Body of pancreas (tissue), 4 donors: ENCODE results near the gene ANKRD55. TPM values are rescaled to one million over a fixed set of nuclear protein-coding genes. Genes with fewer than 3 reads are reported as not detected.

Source experiments
- ATAC-seq: fragments of 150-250 bp; one replicate; pipeline ENCODE4 v1.9.1; 2016
- DNase-seq, 4 donors: peaks; one replicate each; pipeline ENCODE4 v3.0.0-alpha.2; 2019
- H3K27ac ChIP-seq, 4 donors: fragments of 200-600 bp; sonication (generic); 1 replicate in 3 of 4; 2 replicates in 1 of 4; pipeline versions ENCODE4 v1.5.1 to v1.6.1; 2016 to 2019; ENCODE audit warnings: mild to moderate bottlenecking in 1 of 4, mixed read lengths in 1 of 4, moderate library complexity in 1 of 4
- H3K27me3 ChIP-seq, 2 donors: fragments of 200-600 bp; sonication (generic); one replicate each; pipeline ENCODE4 v1.6.0; 2016; ENCODE audit warnings: mild to moderate bottlenecking in 1 of 2
- H3K36me3 ChIP-seq, 2 donors: fragments of 200-600 bp; sonication (generic); replicated peaks in 1 of 2; 2 replicates each; pipeline ENCODE4 v1.5.1; 2016; ENCODE audit warnings: low read depth in 2 of 2; ENCODE audit not compliant: insufficient read depth in 1 of 2
- H3K4me1 ChIP-seq: fragments of 200-600 bp; sonication (generic); one replicate; pipeline ENCODE4 v1.6.0; 2016
- H3K4me3 ChIP-seq, 2 donors: fragments of 200-600 bp; sonication (generic); 1 replicate in 1 of 2; 2 replicates in 1 of 2; pipeline ENCODE4 v1.5.1; 2016 to 2019
- H3K9me3 ChIP-seq, 3 donors: fragments of 200-600 bp; sonication (generic); 1 replicate in 2 of 3; 2 replicates in 1 of 3; pipeline ENCODE4 v1.5.1; 2016
- POLR2A ChIP-seq, 3 donors: fragments of 450-650 bp; IDR thresholded peaks; one replicate each; pipeline ENCODE4 v1.6.1; 2016; ENCODE audit warnings: antibody characterized with exemption in 3 of 3, mild to moderate bottlenecking in 2 of 3
- WGBS, 2 donors: methylation state at CpG; one replicate each; pipeline ENCODE4 v1.1.5; 2017; 5-methylcytosine and 5-hydroxymethylcytosine counted together
- intact Hi-C: fragments of 100-400 bp; cut with DNase I; formaldehyde crosslinking; loops from one replicate; pipeline ENCODE4 v1.15.1; 2023
- total RNA-seq, 2 donors: library from RNA; depleted of rRNA; stranded (reverse); fragments of >200 nt; gene quantifications; one replicate each; pipeline ENCODE4 v1.1.0, GENCODE V29; 2016
- TF ChIP-seq, protein P1 (sequence below), 7 experiments: fragments of 450-650 bp in 4 of 7; fragments of 200-600 bp in 3 of 7; sonication (generic) in 3 of 7; IDR thresholded peaks; one replicate each; pipeline ENCODE4 v1.5.1; 2016 to 2019; ENCODE audit warnings: antibody characterized with exemption in 7 of 7

Gene ANKRD55
- total RNA-seq, 2 donors from 2014 or later = not detected

DNA sequence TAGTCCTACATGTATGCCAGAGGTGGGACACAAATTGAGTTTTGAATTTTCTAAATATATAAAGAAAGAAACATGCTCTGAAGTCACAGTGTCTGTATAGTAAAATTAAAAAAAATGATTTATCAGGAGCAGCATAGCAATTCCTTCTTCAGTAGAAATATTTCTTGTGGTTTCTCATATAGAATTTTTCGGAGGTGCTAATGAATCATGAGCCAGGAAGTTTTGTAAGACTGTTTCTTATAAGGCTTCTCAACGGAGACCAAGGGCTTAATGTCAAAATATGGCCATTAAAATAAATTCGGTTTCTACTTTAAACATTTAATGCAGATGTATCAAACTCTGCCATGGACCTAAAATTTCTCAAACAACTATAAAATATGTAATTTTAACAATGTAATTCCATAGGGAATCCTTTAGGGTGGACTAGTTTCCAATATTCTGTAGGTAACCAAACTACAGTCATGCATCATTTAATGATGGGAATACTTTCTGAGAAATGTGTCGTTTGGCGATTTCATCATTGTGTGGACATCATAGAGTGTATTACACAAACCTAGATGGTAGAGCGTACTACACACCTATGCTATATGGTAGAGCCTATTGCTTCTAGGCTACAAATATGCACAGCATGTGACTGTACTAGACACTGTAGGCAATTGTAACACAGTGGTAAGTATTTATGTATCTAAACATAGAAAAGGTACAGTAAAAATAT, 66.3 kb downstream of the ANKRD55 start:
- DNase-seq (no peak), ATAC-seq (no peak)
- no peaks in the 10 kb centered on the region for H3K36me3 ChIP-seq
- TF ChIP-seq, protein P1, sequence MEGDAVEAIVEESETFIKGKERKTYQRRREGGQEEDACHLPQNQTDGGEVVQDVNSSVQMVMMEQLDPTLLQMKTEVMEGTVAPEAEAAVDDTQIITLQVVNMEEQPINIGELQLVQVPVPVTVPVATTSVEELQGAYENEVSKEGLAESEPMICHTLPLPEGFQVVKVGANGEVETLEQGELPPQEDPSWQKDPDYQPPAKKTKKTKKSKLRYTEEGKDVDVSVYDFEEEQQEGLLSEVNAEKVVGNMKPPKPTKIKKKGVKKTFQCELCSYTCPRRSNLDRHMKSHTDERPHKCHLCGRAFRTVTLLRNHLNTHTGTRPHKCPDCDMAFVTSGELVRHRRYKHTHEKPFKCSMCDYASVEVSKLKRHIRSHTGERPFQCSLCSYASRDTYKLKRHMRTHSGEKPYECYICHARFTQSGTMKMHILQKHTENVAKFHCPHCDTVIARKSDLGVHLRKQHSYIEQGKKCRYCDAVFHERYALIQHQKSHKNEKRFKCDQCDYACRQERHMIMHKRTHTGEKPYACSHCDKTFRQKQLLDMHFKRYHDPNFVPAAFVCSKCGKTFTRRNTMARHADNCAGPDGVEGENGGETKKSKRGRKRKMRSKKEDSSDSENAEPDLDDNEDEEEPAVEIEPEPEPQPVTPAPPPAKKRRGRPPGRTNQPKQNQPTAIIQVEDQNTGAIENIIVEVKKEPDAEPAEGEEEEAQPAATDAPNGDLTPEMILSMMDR (IDR thresholded peaks at IDR 0.05) = no peak
- no peak for TF ChIP-seq POLR2A (IDR thresholded peaks at IDR 0.05)
- H3K27ac ChIP-seq = no peak overlapping the region
- no peaks in the 10 kb centered on the region for H3K4me1 ChIP-seq
- intact Hi-C loops = no loop called here
- 73 to 79% methylated on average over 6 of the region's 6 CpGs for WGBS, 2 donors
- H3K9me3 ChIP-seq = no peaks in the 10 kb centered on the region
- no peak overlapping the region for H3K4me3 ChIP-seq
- no peaks in the 10 kb centered on the region for H3K27me3 ChIP-seq

DNA sequence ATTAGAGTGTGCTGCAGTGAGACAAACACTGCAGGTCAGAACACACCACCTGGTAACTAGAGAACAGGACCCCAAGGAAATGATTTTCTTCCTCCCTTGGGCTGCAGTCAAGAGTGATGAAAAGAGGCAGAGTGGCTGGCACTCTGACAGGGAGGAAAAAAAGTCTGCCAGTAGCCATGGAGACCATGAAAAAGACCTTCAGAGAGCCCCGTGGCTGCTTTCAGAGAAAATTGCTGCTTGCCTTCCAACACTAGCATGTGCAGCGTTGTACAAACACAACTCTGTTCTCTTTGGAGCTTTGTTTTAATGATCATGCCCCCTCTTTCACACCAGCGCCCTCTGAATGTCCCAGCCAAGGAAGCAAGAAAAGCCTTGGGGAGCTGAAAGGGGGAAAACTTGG, 68.8 kb downstream of the ANKRD55 start:
- H3K27ac ChIP-seq = no peak overlapping the region
- no peaks in the 10 kb centered on the region for H3K9me3 ChIP-seq
- DNase-seq = no peak
- no peak for ATAC-seq
- H3K36me3 ChIP-seq = no peaks in the 10 kb centered on the region
- intact Hi-C loops = no loop called here
- WGBS, 2 donors = 42 to 49% methylated on average over 3 of the region's 3 CpGs
- no peak overlapping the region for H3K4me3 ChIP-seq
- no peaks in the 10 kb centered on the region for H3K27me3 ChIP-seq
- no peaks in the 10 kb centered on the region for H3K4me1 ChIP-seq
- TF ChIP-seq POLR2A (IDR thresholded peaks at IDR 0.05) = no peak

GRCh38 chr5:56161927-56162326, 71.2 kb downstream of the ANKRD55 start:
- ATAC-seq (no peak), DNase-seq (no peak)
- Histone ChIP-seq H3K9me3 (no peaks in the 10 kb centered on the region), H3K4me1 (no peaks in the 10 kb centered on the region), H3K27me3 (no peaks in the 10 kb centered on the region), H3K36me3 (no peaks in the 10 kb centered on the region), H3K4me3 (no peak overlapping the region), H3K27ac (no peak overlapping the region)
- whole genome bisulfite sequencing, 2 donors = 61 to 63% methylated on average over 1 of the region's 1 CpG
- intact Hi-C loops = no loop called here
- TF ChIP-seq, protein P1 (IDR thresholded peaks at IDR 0.05) = no peak
- TF ChIP-seq POLR2A (IDR thresholded peaks at IDR 0.05) = no peak

DNA sequence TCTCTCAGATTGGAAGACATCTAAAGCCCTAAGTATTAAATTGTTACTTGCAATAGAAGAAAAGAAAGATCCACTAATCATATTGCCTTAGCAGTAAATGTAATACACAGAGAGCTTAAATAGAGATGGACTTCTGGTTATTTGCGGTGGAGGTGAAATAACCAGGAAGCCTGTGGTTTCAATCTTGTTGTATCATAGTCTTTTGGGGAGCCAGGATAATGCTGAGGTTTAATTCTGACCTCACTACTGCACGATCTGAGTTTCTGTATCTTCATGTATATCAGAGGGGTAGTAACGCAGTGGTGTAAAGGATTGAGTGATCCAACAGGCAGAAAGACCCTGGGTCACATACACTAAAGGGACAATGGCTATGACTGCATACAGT, 71.7 kb downstream of the ANKRD55 start:
- Histone ChIP-seq H3K4me3 (no peak overlapping the region), H3K9me3 (no peaks in the 10 kb centered on the region), H3K27me3 (no peaks in the 10 kb centered on the region), H3K27ac (no peak overlapping the region), H3K4me1 (no peaks in the 10 kb centered on the region), H3K36me3 (no peaks in the 10 kb centered on the region)
- no peak for DNase-seq
- TF ChIP-seq POLR2A (IDR thresholded peaks at IDR 0.05) = no peak
- TF ChIP-seq, protein P1 (IDR thresholded peaks at IDR 0.05) = no peak
- WGBS, 2 donors = 61 to 81% methylated on average over 3 of the region's 3 CpGs
- intact Hi-C loops = no loop called here
- ATAC-seq = no peak

GRCh38 chr5:56160723-56161438, 72.2 kb downstream of the ANKRD55 start:
- Histone ChIP-seq H3K27me3 (no peaks in the 10 kb centered on the region), H3K4me1 (no peaks in the 10 kb centered on the region), H3K27ac (no peak overlapping the region), H3K36me3 (no peaks in the 10 kb centered on the region), H3K4me3 (no peak overlapping the region), H3K9me3 (no peaks in the 10 kb centered on the region)
- intact Hi-C loops = no loop called here
- DNase-seq (no peak), ATAC-seq (no peak)
- TF ChIP-seq POLR2A (IDR thresholded peaks at IDR 0.05) = no peak
- TF ChIP-seq, protein P1 (IDR thresholded peaks at IDR 0.05) = no peak
- WGBS, 2 donors = 85 to 90% methylated on average over 4 of the region's 4 CpGs
